Measurements from ENCODE around the gene NEO1.

Gene NEO1

DNA sequence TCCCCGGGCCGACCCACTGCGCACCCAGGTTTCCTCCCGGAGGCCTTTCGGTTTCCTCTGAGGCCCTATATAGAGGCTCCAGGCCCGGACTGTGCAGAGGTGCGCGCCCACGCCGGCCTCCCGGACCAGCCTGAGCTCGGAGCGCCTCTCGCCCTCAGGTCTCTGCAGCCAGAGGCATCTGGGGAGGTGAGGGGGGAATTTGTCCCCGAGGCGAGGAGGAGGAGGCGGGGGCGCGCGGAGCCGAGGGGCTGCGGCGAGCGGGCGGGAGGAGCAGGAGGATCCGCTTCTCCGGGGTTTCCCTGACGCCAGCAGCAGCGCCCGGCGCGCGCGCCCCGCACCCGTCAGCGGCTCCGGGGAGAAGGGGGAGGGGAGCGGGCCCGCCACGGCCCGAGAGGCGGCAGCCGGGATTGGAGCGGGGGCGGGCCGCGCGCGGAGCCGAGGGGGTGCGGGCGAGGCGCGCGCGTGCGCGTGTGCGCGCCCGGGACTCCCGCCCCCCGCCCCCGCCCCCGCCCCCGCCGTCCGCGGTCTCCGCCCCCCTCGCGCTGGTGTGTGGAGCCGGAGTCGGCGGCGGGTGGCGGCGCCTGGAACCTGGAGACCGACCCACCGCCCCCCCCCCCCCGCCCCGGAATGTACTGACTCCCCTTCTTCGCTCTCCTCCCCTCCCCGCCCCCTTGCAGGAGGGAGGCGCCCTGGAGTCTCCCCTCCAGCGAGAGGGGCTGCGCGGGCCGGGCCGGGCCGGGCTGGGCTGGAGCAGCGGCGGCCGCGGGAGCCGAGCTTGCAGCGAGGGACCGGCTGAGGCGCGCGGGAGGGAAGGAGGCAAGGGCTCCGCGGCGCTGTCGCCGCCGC, at the start of gene NEO1:
Gene NEO1, plus strand, starts transcription at position 657 of the 846 bp plus-strand sequence. CDS start 213 bp downstream, outside the sequence.
- H3K4me3 ChIP-seq (ENCODE audit: low read depth, low read length): peak within 1 kb of the TSS; percentile 75
- DNase-seq (ENCODE audit: low read depth): peak; percentile 42
- TF ChIP-seq, protein P1, sequence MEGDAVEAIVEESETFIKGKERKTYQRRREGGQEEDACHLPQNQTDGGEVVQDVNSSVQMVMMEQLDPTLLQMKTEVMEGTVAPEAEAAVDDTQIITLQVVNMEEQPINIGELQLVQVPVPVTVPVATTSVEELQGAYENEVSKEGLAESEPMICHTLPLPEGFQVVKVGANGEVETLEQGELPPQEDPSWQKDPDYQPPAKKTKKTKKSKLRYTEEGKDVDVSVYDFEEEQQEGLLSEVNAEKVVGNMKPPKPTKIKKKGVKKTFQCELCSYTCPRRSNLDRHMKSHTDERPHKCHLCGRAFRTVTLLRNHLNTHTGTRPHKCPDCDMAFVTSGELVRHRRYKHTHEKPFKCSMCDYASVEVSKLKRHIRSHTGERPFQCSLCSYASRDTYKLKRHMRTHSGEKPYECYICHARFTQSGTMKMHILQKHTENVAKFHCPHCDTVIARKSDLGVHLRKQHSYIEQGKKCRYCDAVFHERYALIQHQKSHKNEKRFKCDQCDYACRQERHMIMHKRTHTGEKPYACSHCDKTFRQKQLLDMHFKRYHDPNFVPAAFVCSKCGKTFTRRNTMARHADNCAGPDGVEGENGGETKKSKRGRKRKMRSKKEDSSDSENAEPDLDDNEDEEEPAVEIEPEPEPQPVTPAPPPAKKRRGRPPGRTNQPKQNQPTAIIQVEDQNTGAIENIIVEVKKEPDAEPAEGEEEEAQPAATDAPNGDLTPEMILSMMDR (IDR thresholded peaks at IDR 0.05; ENCODE audit: control insufficient read depth, extremely low read depth, insufficient read depth): no peak

GRCh38 chr15:73004462-73004861, 47.8 kb upstream of the NEO1 start:
- TF ChIP-seq, protein P1 (IDR thresholded peaks at IDR 0.05; ENCODE audit: control insufficient read depth, extremely low read depth, insufficient read depth): no peak
- DNase-seq (ENCODE audit: low read depth): no peak

DNA sequence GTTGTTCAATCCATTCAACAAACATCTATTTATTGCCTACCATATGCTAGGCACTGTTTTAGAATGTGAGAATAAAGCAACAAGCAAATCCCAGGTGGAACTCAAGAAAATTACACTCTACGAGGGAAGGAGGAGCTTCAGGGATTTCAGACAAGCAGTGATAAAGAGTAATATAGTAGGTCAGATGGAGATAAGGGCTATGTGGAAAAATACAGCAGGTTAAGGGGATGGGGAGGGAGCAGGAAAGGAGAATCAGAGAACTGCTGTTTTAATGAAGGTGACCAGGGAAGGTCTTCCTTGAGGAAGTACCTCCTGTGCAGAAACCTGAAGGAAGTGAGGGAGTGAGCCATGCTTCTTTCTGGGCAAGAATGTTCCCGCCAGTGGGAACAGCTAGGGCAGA, 47.2 kb upstream of the NEO1 start:
- DNase-seq (ENCODE audit: low read depth): no peak
- H3K4me3 ChIP-seq (ENCODE audit: low read depth, low read length): no peak overlapping the region
- TF ChIP-seq, protein P1 (IDR thresholded peaks at IDR 0.05; ENCODE audit: control insufficient read depth, extremely low read depth, insufficient read depth): no peak

More at GRCh38 chr15:73004462-73004861, 47.8 kb upstream of the NEO1 start:
- no peak overlapping the region for H3K4me3 ChIP-seq (ENCODE audit: low read depth, low read length)

DNA sequence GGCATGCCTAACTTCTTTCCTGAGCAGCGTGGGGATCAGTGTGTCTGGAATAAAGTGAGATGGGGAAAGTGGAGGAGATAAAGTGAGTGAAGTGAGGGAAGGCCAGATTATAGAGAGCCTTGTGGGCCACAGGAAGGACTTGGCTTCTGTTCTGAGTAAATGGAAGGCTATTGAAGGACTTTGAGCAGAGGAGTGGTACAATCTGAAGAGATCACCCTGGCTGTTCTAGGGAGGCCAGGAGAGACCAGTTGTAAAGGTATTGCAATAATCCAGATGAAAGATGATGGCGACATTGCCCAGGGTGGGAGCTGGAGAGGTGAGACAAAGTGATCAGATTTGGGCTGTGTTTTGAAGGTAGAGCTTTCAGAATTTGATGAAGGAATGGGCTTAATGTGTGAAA, 46.8 kb upstream of the NEO1 start:
- TF ChIP-seq, protein P1 (IDR thresholded peaks at IDR 0.05; ENCODE audit: control insufficient read depth, extremely low read depth, insufficient read depth): no peak

DNA sequence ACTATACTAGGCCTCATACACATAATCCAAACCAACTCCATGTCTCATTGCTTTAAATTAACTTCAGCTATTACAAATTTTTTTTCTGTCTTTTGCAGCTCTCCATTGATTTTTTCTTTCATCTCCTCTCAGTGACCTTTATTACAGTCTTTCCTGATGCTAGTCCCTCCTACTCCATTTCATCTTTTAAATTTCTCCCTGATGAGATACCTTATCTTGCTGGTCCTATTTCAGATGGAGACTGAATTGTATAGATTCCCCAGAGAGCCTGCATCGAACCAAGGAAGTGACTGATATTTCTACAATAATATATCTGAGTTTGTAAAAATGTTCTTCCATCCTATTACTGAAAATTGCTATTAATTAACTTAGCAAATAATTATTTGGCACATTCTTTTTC, 45.7 kb upstream of the NEO1 start:
- TF ChIP-seq, protein P1 (IDR thresholded peaks at IDR 0.05; ENCODE audit: control insufficient read depth, extremely low read depth, insufficient read depth): no peak
- no peak for DNase-seq (ENCODE audit: low read depth)
- H3K4me3 ChIP-seq (ENCODE audit: low read depth, low read length): no peak overlapping the region

More for the DNA sequence above, 46.8 kb upstream of the NEO1 start:
- no peak overlapping the region for H3K4me3 ChIP-seq (ENCODE audit: low read depth, low read length)
- no peak for DNase-seq (ENCODE audit: low read depth)

GRCh38 chr15:73009066-73010056, 42.9 kb upstream of the NEO1 start:
- no peak overlapping the region for H3K4me3 ChIP-seq (ENCODE audit: low read depth, low read length)
- no peak for DNase-seq (ENCODE audit: low read depth)
- TF ChIP-seq, protein P1 (IDR thresholded peaks at IDR 0.05; ENCODE audit: control insufficient read depth, extremely low read depth, insufficient read depth): no peak

Measured in LNCaP clone FGC (cell line).